GM18511 (cell line): ENCODE data around the gene ARHGAP32.
"Not testable (repeated sequence)": the region's sequence is repeated elsewhere in the genome, so short reads cannot be mapped to it uniquely, and the experiment has no call there.

Experiments used
- ATAC-seq: cut with Tn5 transposase; IDR thresholded peaks from one replicate; pipeline ENCODE4 v1.9.1; 2021; ENCODE audit warnings: mild to moderate bottlenecking, moderate library complexity; ENCODE audit not compliant: unreplicated experiment

ARHGAP32 gene

GRCh38 chr11:128936606-128937251 lies 255.4 kb downstream of the ARHGAP32 start:
- ATAC-seq, result no peak

GRCh38 chr11:128934926-128935325 lies 257.2 kb downstream of the ARHGAP32 start:
- no peak for ATAC-seq

- no peak for ATAC-seq
These were observed 257.8 kb downstream of the ARHGAP32 start for GRCh38 chr11:128934351-128934750.

GRCh38 chr11:128933481-128934178 lies 258.5 kb downstream of the ARHGAP32 start:
- ATAC-seq, result no peak

GRCh38 chr11:128931668-128932067 lies 260.5 kb downstream of the ARHGAP32 start:
- ATAC-seq, result no peak

- no peak for ATAC-seq
These were observed 261.1 kb downstream of the ARHGAP32 start for GRCh38 chr11:128931066-128931465.

- ATAC-seq, result no peak
These were observed 262.1 kb downstream of the ARHGAP32 start for GRCh38 chr11:128929991-128930390.

GRCh38 chr11:128929468-128929867 lies 262.7 kb downstream of the ARHGAP32 start:
- ATAC-seq, result peak; percentile 33

GRCh38 chr11:128928400-128928799 lies 263.7 kb downstream of the ARHGAP32 start:
- peak; percentile 96 for ATAC-seq

- no peak for ATAC-seq
These were observed 264.3 kb downstream of the ARHGAP32 start for GRCh38 chr11:128927683-128928336.

- ATAC-seq, result no peak
These were observed 265.0 kb downstream of the ARHGAP32 start for GRCh38 chr11:128927108-128927461.

GRCh38 chr11:128926437-128927107 lies 265.6 kb downstream of the ARHGAP32 start:
- ATAC-seq, result no peak

- ATAC-seq, result no peak
These were observed 266.1 kb downstream of the ARHGAP32 start for GRCh38 chr11:128926000-128926399.

GRCh38 chr11:128925250-128925600 lies 266.9 kb downstream of the ARHGAP32 start:
- no peak for ATAC-seq

GRCh38 chr11:128924510-128925249 lies 267.4 kb downstream of the ARHGAP32 start:
- ATAC-seq, result no peak

- no peak for ATAC-seq
These were observed 268.0 kb downstream of the ARHGAP32 start for GRCh38 chr11:128924104-128924503.

GRCh38 chr11:128921793-128922192 lies 270.3 kb downstream of the ARHGAP32 start:
- ATAC-seq, result no peak

GRCh38 chr11:128920666-128921065 lies 271.5 kb downstream of the ARHGAP32 start:
- ATAC-seq, result no peak

- not testable (repeated sequence) for ATAC-seq
These were observed 272.5 kb downstream of the ARHGAP32 start for GRCh38 chr11:128919635-128920034.

- ATAC-seq, result no peak
These were observed 272.9 kb downstream of the ARHGAP32 start for GRCh38 chr11:128919216-128919615.

GRCh38 chr11:128917144-128917724 lies 274.9 kb downstream of the ARHGAP32 start:
- ATAC-seq, result peak; percentile 59
